ENCODE measurements around the gene TNS1. TPM values are rescaled to one million over a fixed set of nuclear protein-coding genes. Genes with fewer than 3 reads are reported as not detected.
"Not testable (repeated sequence)": the region's sequence is repeated elsewhere in the genome, so short reads cannot be mapped to it uniquely, and the experiment has no call there.

TNS1 gene
- total RNA-seq, 1 donor from 2014 or later, result 206 TPM

DNA sequence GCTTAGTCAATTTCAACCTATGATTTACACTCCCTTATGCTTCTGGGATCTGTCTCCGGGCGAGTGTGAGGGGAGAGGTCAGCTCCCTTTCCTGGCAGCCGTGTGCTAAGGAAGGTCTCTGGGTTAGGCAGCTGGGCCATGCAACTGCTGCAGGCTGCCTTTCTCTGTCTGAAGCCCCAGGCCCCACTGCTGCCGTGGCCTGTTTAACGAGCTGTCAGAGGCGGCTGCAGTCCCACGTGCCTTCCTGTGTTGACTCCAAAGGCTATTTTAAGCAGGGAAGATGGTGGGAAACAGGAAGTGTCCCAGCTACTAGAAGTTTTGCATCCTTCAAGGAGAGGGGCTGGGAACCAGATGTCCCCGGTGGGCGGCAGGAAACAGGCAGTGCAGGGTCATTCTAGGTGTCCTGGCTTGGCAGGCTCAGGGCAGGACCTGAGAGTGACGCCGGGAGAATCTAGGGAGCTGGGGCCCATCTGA is 186.4 kb downstream of the TNS1 start:
- no peak for DNase-seq (ENCODE audit: low read depth)

GRCh38 chr2:217813828-217814227 is 189.0 kb downstream of the TNS1 start:
- no peak for DNase-seq (ENCODE audit: low read depth)

DNA sequence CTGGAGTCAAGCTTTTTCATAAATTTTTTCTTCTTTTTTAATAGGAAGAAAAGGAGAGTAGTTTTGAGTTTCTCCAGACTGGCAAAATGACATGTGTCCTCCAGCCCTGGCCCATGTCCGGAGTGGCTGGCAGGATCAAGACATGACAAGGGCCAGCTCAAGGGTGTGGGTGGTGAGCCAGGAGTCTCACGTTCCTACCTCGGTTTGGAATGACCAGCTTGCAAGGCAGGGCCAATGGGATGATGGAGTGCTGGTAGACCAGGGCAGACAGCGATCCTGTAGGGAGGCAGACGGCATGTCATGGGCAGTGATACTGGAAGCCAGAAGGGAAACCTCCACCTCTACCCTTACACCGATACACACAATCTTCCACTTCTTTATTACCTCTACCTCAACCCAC is 190.6 kb downstream of the TNS1 start:
- DNase-seq (ENCODE audit: low read depth), result no peak

- no peak for DNase-seq (ENCODE audit: low read depth)
Observed at GRCh38 chr2:217810260-217810659, 192.5 kb downstream of the TNS1 start.

DNA sequence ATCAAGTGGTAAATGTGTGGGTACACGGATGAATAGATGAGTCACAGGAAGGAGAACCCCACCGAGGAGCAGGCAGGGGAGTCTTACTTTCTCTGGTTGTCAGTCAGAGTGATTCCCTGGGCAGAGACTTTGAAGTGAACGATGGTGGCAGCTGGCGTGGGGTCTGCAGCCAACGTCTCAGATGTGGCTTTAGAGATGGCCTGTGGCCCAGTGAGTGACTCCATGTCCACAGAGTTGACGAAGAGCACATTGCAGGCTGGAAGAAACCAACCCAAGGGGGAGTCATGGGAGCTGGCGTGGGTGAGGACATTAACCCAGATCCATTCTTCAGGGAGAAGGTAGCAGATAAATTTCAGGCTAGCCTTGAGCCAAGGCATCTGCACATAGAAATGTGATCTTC is 193.1 kb downstream of the TNS1 start:
- no peak for DNase-seq (ENCODE audit: low read depth)

DNA sequence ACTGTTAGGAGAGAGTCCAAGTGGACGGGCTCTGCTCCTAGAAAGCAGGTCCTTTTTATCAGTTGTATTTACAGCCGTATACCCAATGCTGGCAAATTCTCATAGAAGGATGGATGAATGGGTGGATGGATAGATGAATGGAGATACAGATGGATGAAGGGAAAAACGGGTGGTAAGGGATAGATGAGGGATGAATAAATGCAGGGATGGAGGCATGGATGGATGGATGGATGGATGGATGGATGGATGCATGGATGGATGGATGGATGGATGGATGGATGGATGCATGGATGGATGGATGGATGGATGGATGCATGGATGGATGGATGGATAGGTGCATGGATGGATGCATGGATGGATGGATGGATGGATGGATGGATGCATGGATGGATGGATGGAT is 193.8 kb downstream of the TNS1 start:
- not testable (repeated sequence) for DNase-seq (ENCODE audit: low read depth)

DNA sequence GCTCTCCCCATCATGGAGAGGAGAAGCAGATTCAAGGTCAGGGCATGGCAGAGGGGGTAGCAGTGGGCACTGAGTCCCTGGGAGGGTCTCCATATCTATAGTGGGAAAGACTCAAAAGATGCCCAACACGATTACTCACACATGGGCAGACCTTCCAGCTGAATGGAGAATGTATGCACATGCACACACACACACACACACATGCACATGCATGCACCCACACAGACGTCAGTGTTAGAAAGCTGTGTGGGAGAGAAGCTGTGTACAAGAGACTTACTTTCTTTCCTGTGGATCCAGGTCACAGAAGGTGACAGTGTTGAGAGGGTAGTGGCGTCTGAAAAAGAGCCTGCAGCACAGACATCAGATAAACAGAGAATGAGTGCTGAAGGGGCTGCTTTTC is 194.5 kb downstream of the TNS1 start:
- no peak for DNase-seq (ENCODE audit: low read depth)

DNA sequence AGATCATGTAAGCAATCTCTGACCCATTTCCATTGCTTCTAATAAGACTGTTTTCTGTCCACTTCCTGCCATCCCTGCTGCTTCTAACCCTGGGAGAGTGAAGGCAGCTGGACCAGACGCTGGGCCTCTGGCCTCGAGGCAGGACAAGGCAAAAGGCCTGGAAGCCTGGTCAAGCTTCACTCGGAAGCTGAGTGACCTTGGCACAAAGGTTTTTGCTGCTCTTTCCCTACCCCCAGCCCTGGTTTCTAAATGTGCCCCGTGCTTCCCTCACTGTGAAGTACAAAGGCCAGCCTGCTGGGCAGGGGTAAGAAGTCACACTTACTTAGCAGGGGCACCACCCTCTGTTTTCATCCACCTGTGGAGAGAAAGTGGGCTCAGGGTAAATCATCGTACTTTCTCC is 195.0 kb downstream of the TNS1 start:
- no peak for DNase-seq (ENCODE audit: low read depth)

DNA sequence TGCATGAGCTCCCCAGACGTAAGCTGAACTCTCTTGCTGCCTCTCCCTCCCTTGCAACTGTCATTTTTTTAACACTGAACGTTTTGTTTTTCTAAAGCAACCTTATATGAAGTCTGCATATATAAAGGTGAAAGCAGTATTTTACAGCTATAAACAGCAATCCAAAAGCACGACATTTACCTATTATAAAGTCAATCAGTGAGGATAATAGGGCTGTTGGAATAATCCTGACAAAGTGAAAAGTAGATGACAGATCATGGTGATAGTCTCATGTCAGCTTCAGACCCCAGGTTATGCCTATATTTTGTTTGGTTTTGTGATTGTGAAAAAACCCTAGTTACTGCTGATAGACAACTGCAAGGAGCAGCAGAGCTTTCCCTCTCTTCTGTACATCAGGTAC is 195.8 kb downstream of the TNS1 start:
- DNase-seq (ENCODE audit: low read depth), result no peak

GRCh38 chr2:217806482-217806765 is 196.4 kb downstream of the TNS1 start:
- DNase-seq (ENCODE audit: low read depth), result no peak

DNA sequence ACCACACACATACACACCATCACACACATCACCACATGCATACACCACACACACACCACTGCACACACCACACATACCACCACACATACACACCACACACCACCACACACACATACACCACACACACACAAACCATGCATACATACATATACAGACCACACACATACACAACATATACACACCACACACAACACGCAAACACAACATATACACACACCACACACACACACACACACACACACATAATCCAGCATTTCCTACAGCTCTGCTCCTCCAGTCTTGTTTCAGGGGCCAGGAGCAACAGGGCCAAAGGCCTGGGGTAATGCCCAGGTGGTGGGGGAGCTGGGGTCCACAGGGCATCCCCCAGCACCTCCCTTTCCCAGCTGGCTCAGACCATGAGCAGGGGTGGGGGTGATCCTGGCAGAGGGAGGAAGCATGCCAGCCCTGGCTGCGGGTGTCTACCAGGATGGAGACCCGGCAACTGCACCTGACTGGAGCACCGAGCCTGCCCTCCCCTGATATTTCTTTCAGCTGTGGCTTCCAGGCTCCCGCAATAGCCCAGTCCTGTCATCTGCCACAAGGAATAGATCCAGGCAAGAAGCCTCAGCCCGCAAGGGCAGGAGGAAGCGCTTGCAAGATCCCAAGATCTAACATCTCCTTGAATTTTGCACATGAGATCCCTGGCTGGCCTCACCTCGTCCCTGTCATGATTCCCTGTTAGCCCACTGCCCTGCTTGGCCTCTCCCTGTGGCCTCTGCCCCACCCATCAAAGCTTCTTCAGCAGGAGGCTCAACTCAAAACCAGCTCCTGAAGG is 196.9 kb downstream of the TNS1 start:
- no peak for DNase-seq (ENCODE audit: low read depth)

GRCh38 chr2:217804791-217805667 is 197.8 kb downstream of the TNS1 start:
- DNase-seq (ENCODE audit: low read depth), result no peak

DNA sequence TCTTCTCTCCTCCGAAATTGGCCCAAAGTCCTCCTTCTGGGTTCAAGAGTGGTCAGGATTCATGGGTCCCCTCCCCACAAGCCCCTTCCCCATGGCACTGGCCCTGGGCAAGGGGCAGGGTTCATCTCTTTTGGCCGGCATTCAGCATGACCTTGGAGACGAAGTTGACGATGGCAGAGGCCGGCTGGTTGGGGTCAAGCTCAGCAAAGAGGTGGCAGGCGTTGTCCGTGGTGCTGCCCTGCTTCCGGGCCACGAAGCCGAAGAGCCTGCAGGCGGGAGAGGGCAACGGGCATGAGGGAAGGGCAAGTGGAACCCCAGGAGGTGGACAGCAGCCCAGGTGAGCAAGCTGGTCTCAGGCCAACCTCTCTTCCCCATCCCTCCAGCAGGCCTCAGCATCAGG is 198.5 kb downstream of the TNS1 start:
- no peak for DNase-seq (ENCODE audit: low read depth)

GRCh38 chr2:217803653-217803960 is 199.2 kb downstream of the TNS1 start:
- DNase-seq (ENCODE audit: low read depth), result no peak

DNA sequence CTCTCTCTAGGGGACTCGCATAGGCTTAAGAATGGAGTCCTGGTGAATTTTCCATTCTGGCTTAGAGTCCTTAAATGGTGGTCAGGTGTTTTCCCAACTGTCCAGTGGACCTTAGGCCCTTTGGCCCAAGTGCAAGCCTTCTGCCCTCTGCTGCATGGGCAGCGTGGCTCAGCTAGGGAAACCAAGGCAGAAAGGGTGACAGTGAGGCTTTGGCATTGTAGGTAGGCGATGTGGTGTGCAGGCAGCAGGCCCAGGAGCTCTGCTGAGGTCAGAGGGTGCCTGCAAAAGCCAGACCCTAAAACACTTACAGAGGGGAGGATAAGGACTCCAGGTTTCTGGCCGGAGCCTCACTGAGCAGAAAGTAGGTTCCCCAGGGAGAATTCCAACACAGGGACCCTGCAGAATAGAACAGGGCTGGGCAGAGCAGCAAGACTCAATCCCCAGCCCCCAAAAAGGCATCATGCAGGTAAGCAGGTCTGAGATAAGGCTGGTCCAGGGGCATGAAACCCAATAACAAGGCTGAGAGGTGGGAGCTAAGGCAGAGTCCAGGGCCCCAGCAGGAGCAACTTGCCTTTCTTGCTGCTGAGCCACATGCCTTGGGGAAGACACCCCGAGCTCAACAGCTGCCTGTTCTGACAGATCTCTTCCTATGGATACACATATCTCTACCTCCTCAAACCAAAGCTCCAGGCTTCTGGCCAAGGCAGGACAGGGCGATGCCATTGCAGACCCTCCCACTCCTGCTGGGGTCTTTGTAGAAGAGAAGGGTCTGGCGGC is 199.7 kb downstream of the TNS1 start:
- no peak for DNase-seq (ENCODE audit: low read depth)

DNA sequence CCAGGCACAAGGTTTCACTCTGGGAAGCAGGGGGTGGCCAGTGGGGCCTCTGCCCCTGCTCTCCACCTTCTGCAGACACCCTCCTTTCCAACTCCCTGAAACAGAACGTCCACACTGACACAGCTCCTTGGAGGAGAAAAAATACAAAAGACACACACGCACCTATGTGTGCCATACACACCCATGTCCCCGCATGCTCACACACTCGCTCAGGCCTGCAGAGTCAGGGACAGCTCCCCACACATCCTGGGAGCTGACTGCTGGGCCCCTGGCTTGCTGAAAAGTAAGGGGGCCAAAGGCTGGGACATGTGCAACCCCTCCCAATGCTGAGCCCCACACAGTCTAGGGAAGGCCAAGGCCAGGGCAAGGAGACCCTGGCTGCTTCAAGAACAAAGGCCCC is 200.5 kb downstream of the TNS1 start:
- DNase-seq (ENCODE audit: low read depth), result no peak

DNA sequence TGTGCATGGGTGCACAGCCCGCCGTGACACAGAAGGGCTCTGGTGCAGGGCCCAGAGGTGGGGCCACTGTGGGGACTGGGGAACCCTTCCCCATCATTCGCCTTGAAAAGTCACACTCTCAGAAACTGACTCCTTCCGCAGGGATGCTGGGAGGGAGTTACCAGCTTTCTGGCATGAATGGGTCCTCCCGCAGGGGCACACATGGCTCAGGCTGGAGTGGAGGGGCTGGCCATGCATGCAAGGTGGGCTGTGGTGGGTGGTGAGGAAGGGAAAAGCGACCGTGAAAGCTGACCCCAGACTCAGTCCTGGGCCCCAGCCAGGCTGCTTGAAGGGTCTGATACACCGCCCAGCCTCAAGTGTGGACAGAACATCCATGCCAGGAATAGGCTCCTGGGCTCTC is 201.1 kb downstream of the TNS1 start:
- no peak for DNase-seq (ENCODE audit: low read depth)

- no peak for DNase-seq (ENCODE audit: low read depth)
Observed at GRCh38 chr2:217801115-217801531, 201.7 kb downstream of the TNS1 start.

DNA sequence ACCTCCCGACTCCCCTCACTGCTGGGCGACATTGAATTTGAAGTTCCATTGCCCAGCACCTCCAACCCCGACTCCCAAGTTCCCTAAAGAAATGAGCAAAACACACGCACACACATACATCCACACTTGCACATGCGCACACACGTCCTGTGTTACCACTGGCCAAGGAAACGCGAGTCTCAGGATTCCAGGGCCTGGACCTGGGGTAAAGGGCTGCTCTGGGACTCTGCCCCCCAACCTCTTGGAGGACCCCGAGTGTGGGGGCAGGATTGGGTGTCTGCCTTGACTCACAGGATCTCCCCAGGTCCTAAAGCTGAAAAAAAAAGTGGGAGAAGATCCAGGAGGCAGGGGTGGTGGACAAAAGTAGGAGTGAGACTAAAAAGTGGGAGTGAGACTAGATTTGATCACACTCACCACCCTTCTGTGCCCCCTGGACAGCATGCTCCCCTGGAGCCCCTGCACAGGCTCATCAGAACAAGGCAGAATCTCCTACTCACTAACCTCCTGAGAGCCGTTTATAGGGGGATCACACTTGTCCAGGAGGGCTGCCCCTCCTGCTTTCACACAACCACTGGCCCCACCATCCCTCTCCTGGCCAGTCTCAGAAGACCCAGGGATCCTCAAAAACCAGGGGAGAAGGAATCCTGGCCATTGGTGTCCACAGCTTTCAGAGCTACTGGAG is 202.2 kb downstream of the TNS1 start:
- no peak for DNase-seq (ENCODE audit: low read depth)

DNA sequence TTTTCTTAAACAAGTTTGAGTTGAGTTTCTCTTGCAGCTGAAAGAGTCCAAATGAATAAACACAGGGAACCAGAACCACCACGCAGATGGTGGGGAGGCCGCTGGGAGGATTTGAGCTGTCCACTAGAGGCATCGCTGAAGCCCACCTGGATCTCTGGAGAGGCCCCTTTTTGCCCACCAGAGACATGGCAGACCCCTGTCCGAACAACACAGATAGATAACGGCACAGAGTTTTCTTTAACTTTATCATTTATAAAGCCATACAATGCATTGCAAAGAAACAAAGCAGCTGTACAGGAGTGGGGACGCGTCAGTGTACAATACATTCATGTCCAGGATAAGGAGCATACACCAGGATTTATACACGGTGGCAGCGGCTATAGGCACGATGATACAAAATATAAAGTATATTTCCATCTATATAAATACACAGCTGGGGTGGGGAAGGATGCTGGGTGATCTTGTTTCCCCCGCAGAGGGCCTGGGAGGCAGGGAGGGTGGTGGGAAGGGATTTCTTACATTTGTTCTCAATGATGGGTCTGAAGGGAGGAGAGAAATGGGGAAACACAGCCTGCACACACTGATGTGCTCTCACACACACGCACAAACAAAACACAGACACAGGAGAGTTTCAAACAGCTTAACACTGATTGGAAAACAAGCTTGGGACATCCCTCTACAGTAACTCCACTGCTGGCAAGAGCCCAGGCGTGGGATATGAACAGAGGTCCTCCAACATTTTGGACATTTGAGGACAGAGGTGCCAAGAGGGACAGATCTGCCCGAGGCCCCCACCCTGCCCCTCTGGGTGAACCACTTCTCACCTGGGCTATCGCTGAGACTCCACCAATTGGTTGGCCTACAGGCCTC is 203.0 kb downstream of the TNS1 start:
- DNase-seq (ENCODE audit: low read depth), result no peak
